Measurements from ENCODE around the gene TRIB2.

DNA sequence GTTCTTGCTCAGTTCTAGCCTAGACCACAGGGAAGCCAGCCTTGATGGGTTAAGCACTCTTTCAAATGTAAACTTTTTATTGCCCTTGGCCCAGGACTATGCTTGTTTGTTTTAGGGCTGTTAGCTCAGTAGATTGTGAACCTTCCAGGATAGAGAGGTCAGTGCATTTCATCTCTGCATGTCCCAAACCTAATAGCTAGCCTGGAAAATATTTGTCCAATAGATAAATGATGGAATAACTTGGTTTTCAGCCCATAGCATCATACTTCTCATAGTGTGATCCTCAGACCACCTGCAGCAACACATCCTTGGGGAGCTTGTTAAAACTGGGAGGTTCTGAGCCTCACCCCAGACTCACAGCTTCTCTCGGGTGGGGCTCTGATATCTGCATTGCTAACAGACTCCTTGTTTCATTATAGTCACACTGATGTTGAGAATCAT, 59.8 kb downstream of the TRIB2 start:
- no peak for TF ChIP-seq TAF1 (IDR thresholded peaks at IDR 0.05; ENCODE audit: borderline replicate concordance, insufficient read depth, low read length)
- TF ChIP-seq, protein P1, sequence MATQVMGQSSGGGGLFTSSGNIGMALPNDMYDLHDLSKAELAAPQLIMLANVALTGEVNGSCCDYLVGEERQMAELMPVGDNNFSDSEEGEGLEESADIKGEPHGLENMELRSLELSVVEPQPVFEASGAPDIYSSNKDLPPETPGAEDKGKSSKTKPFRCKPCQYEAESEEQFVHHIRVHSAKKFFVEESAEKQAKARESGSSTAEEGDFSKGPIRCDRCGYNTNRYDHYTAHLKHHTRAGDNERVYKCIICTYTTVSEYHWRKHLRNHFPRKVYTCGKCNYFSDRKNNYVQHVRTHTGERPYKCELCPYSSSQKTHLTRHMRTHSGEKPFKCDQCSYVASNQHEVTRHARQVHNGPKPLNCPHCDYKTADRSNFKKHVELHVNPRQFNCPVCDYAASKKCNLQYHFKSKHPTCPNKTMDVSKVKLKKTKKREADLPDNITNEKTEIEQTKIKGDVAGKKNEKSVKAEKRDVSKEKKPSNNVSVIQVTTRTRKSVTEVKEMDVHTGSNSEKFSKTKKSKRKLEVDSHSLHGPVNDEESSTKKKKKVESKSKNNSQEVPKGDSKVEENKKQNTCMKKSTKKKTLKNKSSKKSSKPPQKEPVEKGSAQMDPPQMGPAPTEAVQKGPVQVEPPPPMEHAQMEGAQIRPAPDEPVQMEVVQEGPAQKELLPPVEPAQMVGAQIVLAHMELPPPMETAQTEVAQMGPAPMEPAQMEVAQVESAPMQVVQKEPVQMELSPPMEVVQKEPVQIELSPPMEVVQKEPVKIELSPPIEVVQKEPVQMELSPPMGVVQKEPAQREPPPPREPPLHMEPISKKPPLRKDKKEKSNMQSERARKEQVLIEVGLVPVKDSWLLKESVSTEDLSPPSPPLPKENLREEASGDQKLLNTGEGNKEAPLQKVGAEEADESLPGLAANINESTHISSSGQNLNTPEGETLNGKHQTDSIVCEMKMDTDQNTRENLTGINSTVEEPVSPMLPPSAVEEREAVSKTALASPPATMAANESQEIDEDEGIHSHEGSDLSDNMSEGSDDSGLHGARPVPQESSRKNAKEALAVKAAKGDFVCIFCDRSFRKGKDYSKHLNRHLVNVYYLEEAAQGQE (IDR thresholded peaks at IDR 0.05; ENCODE audit: insufficient read depth in 1 of 2, low read depth in 2 of 2, low read length in 2 of 2) = no peak
